HG03025 (cell line): ENCODE measurements around the gene PPP1R16B.
"Not testable (repeated sequence)": the region's sequence is repeated elsewhere in the genome, so short reads cannot be mapped to it uniquely, and the experiment has no call there.

Experiments used
- ATAC-seq: cut with Tn5 transposase; IDR thresholded peaks from one replicate; pipeline ENCODE4 v1.9.1; 2021; ENCODE audit warnings: mild to moderate bottlenecking, moderate library complexity; ENCODE audit not compliant: unreplicated experiment, low FRiP score

Gene PPP1R16B

DNA sequence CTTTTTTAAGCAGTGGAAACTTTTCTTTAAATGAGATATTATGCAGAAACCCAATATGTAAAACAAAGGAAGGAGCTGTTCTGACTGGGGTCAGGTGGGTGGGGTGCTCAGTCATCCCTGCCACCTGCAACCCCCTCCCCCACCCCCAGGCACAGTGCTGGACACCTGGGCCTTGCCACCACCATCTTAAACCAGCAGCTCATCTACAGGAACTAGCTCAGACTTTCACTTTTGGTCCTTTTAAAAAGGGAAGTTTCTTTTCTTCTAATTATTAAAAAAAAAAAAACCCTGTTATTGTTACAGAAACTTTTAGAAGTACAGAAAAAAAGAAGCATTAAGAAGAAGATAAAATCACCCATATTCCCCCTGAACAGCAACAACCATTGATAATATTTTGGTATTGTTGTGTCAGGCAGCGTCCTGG, 37.1 kb downstream of the PPP1R16B start:
- peak; percentile 87 for ATAC-seq

DNA sequence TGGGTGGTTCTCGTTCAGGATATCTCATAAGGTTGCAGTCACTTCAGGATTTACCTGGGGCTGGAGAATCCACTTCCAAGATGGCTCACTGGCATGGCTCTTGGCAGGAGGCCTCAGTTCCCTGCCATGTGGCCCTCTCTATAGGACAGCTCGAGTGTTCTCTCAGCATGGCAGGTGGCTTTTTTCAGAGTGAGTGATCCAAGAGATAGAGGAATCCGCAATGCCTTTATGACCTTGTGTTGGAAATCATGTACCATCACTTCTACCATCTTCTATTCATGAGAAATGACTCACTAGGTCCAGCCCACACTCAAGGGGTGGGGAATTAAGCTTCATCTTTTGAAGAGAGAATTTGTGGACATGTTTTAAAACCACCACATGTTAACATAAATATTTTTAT, 37.8 kb downstream of the PPP1R16B start:
- ATAC-seq: no peak

DNA sequence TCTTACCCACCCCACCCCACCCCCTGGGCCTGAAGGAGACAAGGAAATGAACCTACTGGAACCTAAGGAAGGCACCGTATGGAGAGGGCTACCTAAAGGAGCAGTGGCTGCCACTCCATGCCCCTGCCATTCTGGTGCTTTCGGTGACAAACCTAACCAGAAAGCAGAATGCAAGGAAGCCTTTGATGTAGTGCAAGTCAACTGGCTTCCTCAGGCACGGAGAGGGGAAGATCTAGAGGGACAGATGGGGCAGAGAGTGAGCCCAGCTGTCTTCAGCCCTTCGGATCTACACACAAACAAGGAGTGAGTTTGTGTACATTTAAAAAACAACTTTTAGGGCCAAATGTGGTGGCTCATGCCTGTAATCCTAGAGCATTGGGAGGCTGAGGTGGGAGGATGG, 39.5 kb downstream of the PPP1R16B start:
- ATAC-seq: no peak

DNA sequence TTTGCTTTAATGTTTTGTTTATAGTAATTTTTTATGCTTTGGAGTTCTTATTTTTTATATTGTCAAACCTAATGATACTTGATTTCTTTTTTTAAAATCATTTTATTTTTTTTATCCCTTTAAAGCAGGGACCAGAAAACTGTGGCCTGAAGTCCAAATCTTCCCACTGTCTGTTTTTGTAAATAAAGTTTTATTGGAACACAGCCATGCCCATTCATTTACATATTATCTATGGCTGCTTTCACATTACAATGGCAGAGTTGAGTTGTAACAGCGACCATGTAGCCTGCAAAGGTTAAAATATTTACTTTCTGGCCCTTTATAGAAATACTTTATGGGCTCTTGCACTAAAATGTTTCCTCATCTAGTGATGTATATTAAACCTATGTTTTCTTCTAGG, 42.3 kb downstream of the PPP1R16B start:
- no peak for ATAC-seq

DNA sequence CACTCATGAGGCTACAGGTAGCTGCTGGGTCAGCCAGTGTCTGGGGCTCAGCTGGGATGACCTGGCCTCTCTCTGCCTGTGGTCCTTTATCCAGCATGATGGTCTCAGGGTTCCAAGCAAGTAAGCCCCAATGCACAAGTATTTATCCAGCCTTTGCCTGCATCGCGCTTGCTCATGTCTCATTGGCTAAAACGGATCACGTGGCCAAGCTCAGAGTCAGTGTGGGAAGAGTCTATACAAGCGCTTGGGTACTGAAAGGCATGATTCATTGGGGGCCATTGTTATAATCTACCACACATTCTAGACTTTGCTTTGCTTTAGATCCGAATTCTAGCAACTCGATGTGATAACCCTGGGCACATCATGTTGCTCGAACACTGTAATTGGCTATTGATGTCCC, 48.3 kb downstream of the PPP1R16B start:
- no peak for ATAC-seq

DNA sequence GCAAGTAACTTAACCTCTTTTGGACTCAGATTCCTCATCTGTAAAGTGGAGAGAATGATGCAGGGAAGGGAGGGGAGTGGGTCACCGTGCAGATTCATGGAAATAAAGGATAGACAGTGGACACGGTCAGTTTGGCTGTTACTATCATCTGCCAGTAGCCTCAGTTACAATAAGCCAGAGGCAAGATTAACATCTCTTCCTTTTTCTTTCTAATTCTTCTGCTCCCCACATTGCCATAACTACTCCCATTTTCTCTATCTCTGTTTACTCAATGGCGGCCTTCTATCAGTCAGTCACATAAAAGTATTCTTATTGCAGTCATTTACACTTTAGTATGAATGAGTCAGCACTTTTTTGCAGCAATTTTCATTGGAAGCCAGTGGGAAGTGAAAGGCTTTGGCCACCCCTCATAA, 49.2 kb downstream of the PPP1R16B start:
- no peak for ATAC-seq

DNA sequence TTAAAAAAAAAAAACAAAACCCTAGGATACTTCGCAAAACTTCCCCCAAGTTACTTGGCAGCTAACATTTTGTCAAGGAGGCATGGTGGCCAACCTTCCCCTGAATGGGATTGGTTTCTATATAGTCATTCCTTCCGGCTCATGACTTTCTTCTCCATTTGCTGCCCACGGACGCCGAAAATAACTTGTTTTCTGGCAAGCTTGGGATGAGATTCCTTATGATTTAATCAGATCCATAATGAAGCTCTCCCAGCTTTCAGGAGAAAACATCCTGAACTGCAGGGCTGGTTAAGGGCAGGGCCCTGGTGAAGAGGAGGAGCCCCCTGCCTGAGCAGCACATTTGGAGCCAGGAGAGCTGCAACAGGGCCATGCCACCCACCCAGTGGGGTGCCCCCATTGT, 49.9 kb downstream of the PPP1R16B start:
- no peak for ATAC-seq

DNA sequence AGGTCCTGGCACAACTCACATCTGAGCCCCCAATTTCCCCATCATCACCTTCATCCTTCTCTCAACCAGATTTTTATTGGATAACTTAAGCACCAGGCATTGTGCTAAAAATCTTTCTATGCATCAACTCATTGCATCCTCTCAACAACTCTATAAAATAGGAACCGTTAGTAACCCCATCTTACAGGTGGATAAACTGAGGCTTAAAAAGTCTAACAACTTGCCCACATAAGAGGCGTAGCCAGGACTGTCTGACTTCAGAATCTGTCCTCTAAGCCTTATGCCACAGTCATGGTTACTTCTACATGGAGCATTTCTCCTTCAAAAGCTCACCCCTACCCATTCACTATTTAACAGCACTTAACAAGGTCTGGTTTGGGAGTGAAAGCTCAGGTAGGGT, 51.1 kb downstream of the PPP1R16B start:
- no peak for ATAC-seq

DNA sequence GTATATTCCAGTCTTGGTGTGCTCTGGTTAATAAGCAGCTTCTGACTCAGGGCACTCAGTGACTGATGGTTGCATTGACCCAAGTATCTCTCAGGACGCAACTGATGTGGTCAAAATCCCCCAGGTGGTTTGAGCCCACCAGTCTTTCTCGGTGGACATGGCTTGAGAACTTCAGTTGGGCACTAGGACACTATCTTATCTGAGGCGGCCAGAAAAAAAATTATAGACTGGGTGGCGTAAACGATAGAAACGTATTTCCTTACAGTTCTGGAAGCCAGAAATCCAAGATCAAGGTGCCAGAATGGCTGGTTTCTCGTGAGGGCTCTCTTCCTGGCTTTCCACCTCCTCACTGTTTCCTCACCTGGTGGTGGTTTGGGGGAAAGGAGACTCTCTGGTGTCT, 52.2 kb downstream of the PPP1R16B start:
- no peak for ATAC-seq

DNA sequence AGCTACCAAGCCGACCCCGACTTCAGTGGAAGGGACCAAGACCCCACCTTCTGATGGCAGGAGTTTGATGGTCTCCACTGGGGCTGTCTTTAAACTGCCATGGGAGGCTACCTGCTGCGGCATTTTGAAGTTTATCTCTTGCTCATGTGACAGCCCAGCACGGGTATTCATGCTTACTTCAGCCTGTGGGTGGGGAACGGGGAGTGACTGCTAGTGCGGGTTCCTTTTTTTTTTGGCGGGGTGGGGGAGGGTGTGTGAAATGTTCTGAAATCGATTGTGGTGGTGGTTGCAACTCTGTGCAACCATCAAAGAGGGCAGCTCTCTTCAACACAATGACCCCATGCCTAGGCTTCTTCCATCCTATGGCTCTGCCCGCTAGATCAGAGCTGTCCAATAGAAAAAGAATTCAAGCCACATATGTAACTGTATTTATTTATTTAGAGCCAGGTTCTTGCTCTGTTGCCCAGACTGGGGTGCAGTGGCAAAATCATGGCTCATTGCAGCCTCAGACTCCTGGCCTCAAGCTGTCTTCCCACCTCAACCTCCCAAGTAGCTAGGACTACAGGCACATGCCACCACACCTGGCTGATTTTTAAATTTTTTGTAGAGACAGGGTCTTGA, 53.7 kb downstream of the PPP1R16B start:
- no peak for ATAC-seq

DNA sequence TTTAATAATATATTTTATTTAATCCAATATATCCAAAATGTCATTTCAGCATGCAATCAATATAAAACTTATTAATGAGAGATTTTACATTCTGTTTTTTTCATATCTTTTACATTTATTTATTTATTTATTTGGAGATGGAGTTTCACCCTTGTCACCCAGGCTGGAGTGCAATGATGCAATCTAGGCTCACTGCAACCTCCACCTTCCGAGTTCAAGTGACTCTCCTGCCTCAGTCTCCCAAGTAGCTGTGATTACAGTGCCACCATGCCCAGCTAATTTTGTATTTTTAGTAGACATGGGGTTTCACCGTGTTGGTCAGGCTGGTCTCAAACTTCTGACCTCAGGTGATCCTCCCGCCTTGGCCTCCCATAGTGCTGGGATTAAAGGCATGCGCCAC, 54.4 kb downstream of the PPP1R16B start:
- not testable (repeated sequence) for ATAC-seq

DNA sequence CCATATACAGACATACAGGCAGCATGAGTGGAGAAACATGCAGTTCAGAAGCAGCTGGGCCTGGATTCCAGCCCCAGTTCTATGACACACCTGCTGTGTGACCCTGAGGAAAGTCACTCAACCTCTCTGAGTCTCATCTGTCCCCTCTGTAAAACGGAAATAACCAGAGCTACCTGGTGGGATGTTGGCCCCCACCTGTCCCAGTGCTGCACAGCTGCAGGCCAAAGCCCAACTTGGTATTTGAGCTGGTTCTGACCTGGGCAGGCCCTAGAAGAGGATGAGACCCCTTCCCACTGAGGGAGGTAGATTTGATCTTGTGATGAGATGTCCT, 55.5 kb downstream of the PPP1R16B start:
- no peak for ATAC-seq

DNA sequence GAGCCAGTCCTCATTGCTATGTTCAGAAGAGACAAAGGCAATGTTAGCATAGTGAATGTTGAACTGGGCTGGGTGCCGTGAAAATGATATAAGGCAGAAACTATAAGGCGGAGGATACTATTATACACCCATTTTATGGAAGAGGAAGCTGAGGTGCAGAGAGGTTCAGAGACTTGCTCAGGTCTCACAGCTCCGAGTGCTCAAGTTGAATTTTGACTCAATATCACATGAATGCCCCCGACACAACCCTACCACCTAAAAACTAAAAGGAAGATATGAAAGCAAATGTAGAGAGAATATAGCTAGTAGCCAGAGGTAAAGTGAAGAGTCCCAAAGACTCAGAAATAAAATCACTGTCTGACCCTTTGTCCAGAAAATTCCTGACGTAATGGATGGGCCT, 56.7 kb downstream of the PPP1R16B start:
- no peak for ATAC-seq

DNA sequence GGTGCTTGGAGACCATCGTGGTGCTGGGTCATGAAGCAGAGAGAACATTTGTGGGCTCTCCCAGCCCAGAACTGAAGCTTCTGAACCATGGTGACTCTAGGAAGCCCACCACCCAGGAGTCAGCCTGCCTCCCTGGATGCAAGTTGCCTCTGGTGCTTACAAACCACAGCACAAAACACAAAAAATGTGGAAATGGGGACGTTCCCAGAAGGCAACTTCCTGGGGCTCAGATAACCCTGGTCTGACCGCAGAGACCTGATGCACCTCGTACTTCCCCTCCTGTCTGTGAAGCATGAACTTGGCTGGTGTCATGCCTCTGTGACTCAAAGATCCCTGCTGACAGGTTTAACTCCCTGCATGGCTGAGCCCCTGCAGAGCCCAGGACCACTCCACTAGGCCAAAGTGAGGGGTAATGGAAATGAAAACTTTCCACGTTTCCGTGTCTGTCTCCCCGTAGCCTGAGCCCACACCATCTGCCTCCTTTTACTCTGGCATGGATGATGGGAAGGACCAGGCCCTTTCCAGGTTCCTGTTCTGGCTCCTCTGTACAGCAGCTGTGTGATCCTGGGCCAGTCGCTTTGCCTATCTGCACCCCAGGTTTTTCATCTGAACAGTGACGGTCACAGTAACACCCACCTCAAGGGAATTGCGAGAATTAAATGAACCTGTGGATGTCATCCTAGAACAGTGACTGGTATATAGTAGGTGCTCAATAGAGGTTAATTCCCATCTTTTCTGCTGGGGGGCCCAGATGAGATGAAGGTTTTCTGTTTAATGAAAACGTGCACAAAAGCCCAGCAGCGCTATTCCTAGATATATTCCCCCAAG, 57.7 kb downstream of the PPP1R16B start:
- ATAC-seq: no peak

DNA sequence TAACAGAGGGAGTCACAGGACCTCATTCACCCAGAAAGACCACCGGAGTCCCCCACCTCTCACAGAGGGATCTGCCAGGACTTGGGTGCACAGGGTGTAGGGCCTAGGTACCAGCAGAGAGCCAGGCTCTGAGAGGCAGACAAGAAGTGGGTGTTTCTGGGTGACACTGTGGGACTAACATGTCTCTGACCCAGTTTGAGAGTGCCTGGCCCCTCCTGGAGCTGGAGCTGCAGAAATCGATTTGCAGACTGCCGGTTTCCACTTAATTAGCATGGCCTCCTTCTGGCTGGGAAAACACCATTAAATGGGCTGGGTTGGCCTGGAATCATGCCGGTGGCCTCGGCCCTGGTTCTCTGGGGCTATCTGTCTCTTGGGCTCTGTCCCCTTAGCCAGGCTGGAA, 59.2 kb downstream of the PPP1R16B start:
- no peak for ATAC-seq

DNA sequence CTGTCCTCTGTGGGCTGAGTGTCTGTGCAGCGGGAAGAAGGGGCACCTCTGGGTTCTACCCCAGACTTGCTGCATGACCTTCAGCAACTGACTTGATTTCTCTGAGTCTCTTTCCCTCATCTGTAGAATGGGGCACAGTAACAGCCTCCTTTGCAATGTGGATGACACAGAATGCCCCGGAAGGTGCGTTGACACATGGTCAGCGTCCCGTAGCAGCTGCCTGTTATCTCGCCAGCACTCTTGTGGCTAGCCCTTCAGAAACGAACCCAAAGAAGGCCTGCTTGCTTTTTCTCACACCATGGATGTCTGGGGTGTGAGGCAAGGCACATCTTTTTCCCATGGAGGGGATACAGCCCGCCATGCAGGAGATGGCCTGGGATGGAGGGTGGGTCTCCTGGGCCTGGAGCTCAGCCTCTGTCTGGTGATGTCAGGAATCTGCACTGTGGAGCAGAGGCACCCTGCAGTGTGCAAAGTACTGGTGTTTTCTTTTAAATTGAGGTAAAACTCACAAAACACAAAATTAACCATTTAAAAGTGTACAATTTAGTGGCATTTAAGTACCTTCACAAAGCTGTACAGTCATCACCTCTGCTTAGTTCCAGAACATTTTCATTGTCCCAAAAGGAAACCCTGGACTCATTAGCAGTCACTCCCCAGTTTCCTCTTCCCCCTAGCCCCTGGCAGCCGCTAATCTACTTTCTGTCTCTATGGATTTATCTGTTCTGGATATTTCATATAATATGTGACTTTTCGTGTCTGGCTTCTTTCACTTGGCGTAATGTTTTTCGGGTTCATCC, 61.0 kb downstream of the PPP1R16B start:
- ATAC-seq: no peak

DNA sequence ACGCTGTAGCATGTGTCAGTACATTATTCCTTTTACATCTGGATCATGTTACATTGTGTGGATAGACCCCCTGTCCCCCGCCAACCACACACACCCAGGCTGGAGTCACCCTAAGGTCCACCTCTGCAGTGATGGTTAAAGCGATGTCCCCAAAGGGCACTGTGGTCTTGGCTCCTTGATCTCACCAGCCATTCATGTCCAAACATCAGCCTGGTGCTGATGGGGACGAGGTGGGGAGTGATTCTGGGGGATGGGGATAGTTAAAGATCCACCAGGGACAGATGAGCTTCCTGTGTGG, 61.5 kb downstream of the PPP1R16B start:
- ATAC-seq: no peak

DNA sequence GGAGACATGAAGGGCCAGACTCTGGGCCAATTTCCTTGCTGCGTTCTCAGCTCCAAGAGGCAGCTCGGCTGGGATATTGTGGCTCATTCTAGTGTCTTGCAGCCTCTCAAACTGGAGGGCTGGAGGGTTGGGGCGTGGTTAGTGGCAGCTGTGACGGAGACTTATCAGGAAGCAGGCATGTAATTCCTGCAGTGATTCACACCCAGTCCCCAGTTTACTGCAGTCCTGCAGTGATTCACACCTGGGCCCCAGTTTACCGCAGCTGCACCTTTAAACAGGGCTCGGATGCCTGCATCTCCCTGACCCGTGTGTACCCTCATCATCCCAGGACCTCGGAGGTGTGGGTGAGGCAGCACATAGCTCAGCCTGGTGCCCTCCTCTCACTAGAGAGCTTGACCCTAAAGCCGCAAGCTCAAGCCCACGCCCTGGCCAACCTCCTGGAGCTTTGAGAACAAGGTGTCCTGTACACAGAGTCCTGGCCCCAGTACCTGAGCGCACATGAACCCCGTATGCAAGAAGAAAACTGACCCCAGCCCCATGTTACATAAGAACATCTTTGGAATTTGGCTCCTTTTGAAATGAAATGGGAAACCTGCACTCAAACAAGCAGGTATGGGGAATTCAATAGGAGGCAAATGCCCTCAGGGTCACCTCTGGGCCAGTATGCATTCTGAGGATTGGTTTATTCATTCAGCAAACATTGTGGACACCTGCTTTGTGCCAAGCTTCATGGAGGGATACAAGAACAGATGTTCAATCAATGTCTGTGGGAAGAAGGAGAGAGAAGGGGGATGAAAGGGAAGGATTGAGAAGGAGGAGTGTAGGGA, 65.4 kb downstream of the PPP1R16B start:
- no peak for ATAC-seq

DNA sequence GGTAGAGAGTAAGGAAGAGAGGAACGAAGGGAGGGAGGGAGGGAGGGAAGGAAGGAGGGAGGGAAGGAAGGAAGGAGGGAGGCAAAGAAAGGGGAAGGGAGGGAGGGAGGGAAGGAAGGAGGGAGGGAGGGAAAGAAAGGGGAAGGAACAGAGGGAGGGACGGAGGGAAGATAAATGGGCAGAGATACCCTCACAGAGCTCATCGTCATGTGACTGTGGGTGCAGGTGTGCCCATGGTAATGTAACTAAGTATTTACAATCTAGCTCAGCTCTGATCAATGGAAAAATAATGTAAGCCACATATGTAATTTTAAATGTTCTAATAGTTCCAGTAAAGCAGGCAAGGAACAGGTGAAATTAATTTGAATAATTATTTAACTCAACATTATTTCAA, 66.1 kb downstream of the PPP1R16B start:
- no peak for ATAC-seq

DNA sequence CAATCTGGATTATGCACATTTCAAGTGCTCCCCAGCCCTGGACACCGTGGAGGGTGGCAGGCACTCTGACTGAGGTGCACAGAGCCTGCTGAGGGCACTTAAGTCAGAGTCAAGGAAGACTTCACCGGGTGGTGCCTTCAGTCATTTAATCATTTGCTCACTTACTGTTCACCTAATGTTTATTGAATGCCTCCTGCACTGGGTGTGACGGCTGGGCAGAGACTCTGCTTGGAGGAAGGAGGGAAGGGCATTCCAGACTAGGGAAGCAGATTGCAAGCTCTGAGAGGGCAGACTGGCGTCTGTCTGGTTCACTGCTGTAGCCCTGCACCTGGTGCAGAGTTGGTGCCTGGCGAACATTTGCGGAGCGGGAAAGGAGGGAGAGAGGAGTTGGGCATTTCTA, 66.5 kb downstream of the PPP1R16B start:
- ATAC-seq: no peak

DNA sequence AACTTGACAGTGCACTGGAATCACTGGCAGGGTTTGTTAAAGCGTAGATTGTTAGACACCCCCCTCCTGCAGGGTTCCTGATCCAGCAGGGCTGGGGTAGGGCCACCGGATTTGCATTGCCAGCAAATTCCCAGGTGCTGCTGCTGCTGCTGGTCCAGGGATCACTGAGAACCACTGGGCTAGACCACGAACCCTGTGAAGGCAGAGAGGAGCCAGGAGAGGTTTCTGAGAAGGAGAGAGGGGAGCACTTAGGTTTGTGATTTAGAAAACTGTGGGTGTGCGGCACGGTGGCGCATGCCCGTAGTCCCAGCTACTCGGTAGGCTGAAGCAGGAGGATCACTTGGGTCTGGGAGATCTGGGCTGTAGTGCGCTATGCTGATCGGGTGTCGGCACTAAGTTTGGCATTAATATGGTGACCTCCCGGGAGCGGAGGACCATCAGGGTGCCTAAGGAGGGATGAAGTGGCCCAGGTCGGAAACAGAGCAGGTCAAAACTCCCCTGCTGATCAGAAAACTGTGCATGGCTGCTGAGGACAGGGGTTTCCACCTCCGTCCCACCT, 67.1 kb downstream of the PPP1R16B start:
- ATAC-seq: no peak
